Uterus (tissue), 2 donors: ENCODE results near the gene THAP11.

Source experiments
- CTCF ChIP-seq, 4 experiments: fragments of 200-600 bp in 2 of 4; fragments of 450-650 bp in 2 of 4; sonication (generic) in 2 of 4; IDR thresholded peaks; one replicate each; pipeline ENCODE4 v1.5.1; 2016 to 2019; ENCODE audit warnings: antibody characterized with exemption in 4 of 4, mild to moderate bottlenecking in 2 of 4, moderate library complexity in 1 of 4
- POLR2A ChIP-seq, 2 donors: fragments of 450-650 bp; IDR thresholded peaks; one replicate each; pipeline ENCODE4 v1.6.1; 2016; ENCODE audit warnings: antibody characterized with exemption in 2 of 2, mild to moderate bottlenecking in 1 of 2, moderate library complexity in 1 of 2

DNA sequence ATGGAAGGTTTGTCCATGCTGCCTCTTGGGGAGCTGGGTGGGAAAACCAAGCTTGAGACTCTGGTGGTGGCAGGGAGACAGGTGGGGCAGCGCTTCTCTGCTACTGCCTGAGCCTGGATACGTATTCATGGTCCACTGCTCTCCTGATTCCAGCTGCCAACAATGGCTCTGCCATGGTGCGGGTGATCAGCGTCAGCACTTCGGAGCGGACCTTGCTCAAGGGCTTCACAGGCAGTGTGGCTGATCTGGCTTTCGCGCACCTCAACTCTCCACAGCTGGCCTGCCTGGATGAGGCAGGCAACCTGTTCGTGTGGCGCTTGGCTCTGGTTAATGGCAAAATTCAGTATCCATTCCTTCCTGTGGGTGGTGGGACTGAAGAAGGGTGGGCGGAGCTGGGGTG is 34.9 kb downstream of the THAP11 start:
- TF ChIP-seq CTCF (IDR thresholded peaks at IDR 0.05) (no peak), POLR2A (IDR thresholded peaks at IDR 0.05) (no peak)
